Umbilical cord (tissue), 2 donors: ENCODE measurements around the gene MAP3K21. TPM values are rescaled to one million over a fixed set of nuclear protein-coding genes. Genes with fewer than 3 reads are reported as not detected.

Source experiments
- DNase-seq: peaks from one replicate; pipeline ENCODE4 v3.0.0-alpha.2; 2015; ENCODE audit warnings: low spot score
- total RNA-seq: library from RNA; depleted of rRNA; stranded (reverse); fragments of >200 nt; gene quantifications from one replicate; pipeline ENCODE4 v1.2.3, GENCODE V29; 2014; ENCODE audit warnings: low replicate concordance; ENCODE audit not compliant: insufficient read depth

Gene MAP3K21
- total RNA-seq, 1 donor from 2014 or later, result 3.6 TPM

- no peak for DNase-seq
Observed at GRCh38 chr1:233389169-233389568, 61.6 kb downstream of the MAP3K21 start.

GRCh38 chr1:233389893-233390292, 62.4 kb downstream of the MAP3K21 start:
- DNase-seq, result no peak

DNA sequence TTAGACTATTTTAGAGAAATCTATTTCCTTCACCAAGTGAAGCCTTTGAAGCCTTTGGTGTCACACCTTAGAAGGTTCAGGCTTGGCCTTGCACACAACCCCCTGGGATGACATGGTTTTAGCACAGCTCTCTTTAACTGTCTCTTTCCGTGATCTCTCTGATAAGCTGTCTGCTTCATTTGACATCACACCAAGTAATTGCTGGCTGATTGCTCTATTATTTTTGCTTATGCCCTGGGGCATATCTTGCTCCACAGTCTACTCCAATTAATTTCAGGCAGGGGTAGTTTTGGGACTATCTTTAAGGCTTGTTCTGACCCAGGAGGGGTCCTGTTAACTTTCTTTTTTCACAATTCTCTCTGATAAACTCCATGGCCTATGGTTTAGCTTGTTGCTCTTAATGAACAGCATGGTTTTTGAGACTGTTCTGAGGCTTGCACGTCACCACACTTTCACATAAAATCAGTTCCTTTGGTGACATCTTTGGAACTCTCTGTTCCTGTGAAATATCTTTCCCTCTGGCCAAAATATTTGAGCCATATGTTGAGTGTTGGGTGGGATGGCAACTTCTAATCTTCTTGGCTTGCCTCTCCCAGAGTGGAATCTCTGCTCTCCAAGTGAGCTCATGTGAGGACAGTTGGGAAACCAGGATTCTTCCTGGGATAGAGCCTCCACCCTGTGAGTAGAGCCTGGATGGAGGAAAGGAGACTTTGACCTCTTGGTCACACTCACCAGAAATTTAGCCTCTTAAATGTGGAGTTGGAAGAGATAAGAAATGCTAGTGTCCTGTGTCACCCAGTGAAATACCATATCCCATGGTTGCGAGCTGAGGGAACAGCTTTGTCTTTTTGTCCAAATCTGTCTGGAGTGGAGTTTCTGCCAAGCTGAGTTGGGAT, 63.6 kb downstream of the MAP3K21 start:
- peak; percentile 14 for DNase-seq

- no peak for DNase-seq
Observed at GRCh38 chr1:233393084-233393840, 65.7 kb downstream of the MAP3K21 start.

GRCh38 chr1:233393926-233394680, 66.6 kb downstream of the MAP3K21 start:
- DNase-seq, result no peak

DNA sequence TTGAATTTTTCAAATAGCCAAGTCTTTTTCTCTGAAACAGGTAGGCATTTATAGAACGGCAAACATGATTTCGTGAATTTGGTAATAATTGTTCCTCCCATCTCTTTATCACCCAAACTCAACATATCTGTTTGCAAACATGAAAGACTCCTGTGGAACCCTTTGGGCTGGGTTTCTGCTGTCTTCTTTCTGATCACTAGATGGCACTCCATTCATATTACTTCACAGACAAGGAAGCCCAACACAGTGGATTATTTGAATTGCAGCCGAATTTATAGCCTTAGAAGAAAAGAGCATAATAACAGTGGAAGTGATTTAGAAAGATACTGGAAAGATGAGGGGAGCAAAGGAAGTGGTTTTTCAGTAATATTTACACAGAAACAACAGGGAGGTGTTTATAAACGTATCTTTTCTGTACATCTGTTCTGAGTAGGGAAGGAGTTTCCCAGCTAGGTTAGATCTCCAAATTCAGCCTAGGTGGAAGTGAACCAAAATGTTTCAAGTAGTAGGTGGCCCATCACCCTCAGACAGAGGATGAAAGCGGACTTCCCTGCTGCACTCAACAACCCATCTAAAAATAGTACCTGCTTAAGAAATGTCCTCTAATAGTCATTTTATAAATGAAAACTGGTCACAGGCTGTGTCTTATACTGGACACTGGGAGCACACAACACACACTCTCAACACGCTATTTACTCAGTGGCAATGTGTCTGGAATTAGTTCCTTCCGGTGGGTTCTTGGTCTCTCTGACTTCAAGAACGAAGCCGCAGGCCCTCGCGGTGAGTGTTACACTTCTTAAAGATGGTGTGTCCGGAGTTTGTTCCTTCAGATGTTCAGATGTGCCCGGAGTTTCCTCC, 67.6 kb downstream of the MAP3K21 start:
- peak; percentile 83 for DNase-seq

- no peak for DNase-seq
Observed at GRCh38 chr1:233395863-233396646, 68.5 kb downstream of the MAP3K21 start.

- DNase-seq, result peak; percentile 99
Observed at GRCh38 chr1:233406339-233406960, 78.9 kb downstream of the MAP3K21 start.

DNA sequence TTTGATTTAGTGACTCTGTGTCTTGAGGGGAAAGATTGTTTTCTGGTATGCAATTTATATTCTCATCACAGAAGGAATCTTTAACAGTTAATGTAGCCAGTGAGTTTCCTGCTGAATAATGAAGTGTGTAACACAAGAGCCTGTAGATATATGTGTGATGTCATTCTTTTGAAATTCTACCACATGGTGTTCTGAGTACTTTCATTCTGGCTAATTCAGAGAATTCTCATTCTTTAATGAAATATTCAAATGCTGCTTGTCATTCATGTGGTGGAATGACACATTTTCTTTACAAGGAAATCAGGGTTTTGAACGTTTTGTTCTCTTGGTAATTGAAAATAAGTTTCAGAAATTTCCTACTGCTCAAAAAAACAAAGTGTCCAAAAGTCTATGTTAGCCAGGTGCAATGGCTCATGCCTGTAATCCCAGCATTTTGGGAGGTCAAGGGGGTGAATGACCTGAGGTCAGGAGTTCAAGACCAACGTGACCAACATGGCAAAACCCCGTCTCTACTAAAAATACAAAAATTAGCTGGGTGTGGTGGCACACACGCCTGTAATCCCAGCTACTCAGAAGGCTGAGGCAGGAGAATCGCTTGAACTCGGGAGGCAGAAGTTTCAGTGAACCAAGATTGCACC, 79.6 kb downstream of the MAP3K21 start:
- no peak for DNase-seq

GRCh38 chr1:233409540-233409939, 82.0 kb downstream of the MAP3K21 start:
- no peak for DNase-seq

DNA sequence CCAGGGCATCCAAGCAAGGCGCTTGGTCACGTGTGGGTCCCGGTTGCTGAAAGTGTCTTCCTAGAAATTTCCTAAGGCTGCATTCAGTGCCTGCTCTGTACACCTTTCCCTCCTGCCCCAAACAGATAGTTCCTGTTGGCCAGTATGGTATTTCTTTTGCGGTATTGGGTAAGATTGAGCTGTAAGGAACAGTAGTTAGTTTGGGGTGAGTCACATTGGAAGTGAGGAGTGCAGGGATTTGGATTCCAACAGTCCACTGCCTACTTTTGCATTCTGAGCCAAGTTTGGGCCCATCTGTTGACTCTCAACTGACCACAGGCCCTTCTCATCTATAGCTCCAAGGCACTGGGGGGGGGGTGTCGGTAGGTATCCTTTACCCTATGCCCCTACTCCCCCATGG, 83.4 kb downstream of the MAP3K21 start:
- DNase-seq, result no peak

DNA sequence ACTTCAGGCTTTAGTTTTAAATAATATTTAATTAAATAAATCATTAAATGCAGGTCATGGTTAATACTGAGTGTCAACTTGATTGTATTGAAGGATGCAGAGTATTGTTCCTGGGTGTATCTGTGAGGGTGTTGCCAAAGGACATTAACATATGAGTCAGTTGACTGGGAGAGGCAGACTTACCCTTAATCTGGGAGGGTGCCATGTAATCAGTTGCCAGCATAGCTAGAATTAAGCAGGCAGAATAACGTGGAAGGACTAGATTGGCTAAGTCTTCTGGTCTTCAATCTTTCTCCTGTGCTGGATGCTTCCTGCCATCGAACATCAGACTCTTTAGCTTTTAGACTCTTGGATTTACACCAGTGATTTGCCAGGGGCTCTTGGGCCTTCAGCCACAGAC, 85.3 kb downstream of the MAP3K21 start:
- DNase-seq, result no peak

- no peak for DNase-seq
Observed at GRCh38 chr1:233421293-233421692, 93.8 kb downstream of the MAP3K21 start.

GRCh38 chr1:233424779-233425178, 97.3 kb downstream of the MAP3K21 start:
- peak; percentile 5 for DNase-seq

GRCh38 chr1:233427907-233428306, 100.4 kb downstream of the MAP3K21 start:
- DNase-seq, result peak; percentile 8

- no peak for DNase-seq
Observed at GRCh38 chr1:233431753-233432403, 104.4 kb downstream of the MAP3K21 start.

- DNase-seq, result no peak
Observed at GRCh38 chr1:233432916-233433315, 105.4 kb downstream of the MAP3K21 start.

DNA sequence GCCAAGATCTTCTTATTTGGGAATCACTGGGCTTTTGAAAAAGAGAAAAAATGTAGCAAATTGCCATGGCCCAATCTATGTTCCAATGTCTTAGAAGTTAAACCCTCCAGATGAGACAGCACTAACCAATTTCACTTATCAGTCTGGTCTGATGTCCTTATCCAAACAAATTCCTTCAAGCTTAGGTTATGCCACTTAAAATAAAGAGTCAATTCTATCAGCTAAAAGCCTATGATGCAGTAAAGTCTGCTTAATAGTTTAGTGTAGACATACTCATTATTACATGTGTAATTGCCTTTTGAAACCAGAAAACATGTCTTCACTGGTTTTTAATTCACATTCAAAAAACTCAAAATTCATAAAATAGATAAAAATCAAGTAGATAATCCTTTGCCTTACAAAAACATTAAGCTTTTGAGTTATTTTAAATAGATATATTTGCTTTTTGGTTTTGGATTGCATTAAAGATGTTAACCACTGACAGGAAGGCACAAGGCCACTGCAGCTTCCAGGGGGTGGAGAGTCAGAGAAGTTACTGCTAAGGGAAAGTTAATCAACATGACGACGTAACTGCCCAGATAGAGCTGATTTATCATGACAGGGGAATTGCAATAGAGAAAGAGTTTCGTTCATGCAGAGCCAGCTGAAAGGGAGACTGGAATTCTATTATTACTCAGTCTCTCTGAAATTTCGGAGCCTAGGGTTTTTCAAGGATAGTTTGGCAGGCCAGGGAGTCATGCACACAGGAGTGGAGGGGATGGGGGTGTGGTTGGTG, 106.1 kb downstream of the MAP3K21 start:
- DNase-seq, result peak; percentile 72
